Ecto neural progenitor cell (in vitro differentiated cells): ENCODE measurements around the gene OPA3.

ENCODE experiments used
- DNase-seq: peaks from one replicate; pipeline ENCODE4 v3.0.0-alpha.2; 2018; ENCODE audit warnings: low spot score

Gene OPA3

DNA sequence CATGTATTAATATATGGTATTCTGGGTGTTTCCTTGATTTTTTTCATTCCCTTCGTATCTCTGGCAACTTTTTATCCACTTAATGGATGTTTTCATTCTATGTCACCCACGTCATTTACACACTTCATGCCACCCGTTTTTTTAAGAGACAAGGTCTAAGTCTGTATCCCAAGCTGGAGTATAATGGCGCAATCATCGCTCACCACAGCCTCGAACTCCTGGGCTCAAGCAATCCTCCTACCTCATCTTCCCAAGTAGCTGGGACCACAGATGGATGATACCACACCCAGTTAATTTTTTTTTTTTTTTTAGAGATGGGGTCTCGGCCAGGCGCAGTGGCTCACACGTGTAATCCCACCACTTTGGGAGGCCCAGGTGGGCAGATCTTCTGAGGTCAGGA, 80.7 kb downstream of the OPA3 start:
- no peak for DNase-seq

- no peak for DNase-seq
Measured at GRCh38 chr19:45502111-45502510, 82.5 kb downstream of the OPA3 start.

DNA sequence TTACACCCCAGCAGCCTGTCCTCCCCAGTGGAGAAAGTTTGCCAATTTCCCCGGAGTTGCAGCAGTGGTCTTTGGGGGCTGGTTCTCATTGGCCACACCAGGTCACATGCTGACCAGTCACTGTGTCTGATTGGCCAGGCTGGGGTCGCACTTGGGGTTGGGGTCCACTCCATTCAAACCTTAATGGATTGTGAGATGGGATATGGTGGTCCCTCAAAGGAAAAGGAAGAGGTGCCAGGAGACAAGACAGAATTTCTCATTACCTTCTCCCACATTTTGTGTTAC, 82.9 kb downstream of the OPA3 start:
- DNase-seq: no peak

DNA sequence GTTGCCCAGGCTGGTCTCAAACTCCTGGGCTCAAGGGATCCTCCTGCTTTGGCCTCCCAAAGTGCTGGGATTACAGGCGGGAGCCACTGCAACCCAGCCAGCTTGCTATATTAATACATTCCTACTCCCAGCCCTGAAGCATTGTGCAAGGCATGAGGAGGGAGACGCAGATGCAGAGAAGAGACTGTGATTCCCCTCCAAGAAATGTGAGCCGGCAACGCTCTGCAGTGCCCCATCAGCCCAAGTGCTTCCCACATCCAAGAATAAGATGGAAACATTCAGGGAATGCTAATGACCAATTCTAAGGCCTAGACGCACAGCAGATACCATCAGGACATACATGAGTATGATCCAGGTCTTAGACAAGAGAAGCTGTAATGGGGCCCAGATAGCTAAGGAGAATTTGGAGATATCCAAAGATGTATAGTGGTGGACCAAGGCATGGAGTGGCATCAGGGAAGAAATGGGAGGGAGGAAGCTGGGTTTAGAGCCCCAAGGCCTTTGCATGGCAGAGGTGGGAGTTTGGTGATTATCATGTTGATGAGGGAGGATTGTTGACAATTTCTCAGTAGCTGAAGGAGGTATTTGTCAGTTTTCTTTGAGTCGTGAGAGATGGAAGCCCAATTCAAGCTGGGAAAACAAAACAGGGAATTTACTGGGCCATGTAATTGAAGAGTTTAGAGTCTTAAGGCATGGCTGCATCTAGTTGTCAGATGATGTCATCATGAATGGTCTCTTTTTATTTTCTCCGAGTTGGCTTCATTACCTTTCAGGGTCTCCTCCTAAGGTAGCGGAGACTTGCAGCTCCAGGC, 83.5 kb downstream of the OPA3 start:
- DNase-seq: no peak

- peak; percentile 83 for DNase-seq
Measured at GRCh38 chr19:45499196-45500180, 85.1 kb downstream of the OPA3 start.

GRCh38 chr19:45498411-45499195, 86.0 kb downstream of the OPA3 start, which contains the start of gene PPM1N:
TSS of gene PPM1N (plus strand) at chr19:45498443. CDS start at chr19:45498473, 30 bp downstream.
- DNase-seq: peak; percentile 72

DNA sequence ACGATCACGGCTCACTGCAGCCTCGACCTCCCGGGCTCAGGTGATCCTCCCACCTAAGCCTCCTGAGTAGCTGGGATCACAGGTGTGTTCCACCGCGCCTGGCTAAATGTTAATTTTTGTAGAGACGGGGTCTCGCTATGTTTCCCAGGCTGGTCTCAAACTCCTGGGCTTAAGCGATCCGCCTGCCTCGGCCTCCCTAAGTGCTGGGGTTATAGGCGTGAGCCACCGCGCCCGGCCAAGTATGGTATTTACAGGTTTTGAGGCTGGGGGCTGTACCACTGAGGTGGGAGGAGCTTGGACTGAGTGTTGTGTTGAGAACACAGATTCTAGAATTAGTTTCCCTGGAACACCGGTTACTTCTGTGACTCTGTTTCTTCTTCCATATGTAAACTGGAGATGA, 86.8 kb downstream of the OPA3 start:
- no peak for DNase-seq

GRCh38 chr19:45496349-45496953, 88.2 kb downstream of the OPA3 start:
- peak; percentile 86 for DNase-seq

DNA sequence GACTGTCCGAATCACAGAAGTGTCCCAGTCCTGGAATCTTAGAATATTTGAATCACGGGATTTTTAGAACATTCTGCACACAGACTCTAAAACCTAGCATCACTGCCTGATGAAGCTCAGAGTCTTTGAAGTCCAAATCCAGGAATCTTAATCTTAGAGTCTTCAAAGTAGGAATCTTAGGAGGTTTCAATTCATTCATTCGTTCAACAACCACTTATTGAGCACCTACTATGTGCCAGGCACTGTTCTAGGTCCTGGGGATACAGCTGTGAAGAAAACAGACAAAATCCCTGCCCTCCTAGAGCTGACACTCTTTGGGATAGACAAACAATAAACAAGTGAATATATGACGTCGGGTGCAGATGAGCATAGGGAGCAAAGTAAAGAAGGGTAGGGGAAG, 89.4 kb downstream of the OPA3 start:
- DNase-seq: no peak

DNA sequence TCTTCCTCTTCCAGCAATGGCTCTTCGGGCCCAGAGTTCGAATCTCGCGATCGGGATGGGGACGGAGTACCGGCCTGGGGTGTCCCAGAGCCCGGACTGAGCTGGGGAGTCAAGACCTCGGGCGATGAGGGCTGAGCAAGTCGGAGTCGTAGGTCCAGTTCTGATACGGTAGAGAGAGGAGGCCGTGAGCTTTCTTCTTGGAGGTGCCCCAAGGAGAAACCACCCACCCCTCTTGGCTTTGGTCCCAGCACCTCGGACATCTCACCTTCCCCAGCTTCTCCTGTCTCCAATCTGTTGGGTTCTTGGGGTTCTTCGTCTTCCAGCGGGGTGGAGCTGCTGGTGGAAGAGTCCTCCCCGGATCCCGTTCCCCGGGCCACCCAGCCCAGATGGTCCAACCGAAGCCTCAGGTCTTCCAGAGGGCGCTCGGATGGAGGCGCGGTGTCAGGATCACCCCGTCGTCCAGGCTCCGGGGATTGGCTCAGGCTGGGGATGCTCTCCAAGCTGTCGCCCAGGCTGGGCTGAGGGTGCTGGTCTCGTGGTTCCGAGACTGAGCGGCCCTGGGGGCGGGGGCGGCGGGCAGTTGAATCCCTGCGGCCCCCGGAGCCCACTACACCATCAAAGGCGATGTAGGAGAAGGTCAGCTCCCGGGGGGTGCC, 90.2 kb downstream of the OPA3 start:
- DNase-seq: no peak

DNA sequence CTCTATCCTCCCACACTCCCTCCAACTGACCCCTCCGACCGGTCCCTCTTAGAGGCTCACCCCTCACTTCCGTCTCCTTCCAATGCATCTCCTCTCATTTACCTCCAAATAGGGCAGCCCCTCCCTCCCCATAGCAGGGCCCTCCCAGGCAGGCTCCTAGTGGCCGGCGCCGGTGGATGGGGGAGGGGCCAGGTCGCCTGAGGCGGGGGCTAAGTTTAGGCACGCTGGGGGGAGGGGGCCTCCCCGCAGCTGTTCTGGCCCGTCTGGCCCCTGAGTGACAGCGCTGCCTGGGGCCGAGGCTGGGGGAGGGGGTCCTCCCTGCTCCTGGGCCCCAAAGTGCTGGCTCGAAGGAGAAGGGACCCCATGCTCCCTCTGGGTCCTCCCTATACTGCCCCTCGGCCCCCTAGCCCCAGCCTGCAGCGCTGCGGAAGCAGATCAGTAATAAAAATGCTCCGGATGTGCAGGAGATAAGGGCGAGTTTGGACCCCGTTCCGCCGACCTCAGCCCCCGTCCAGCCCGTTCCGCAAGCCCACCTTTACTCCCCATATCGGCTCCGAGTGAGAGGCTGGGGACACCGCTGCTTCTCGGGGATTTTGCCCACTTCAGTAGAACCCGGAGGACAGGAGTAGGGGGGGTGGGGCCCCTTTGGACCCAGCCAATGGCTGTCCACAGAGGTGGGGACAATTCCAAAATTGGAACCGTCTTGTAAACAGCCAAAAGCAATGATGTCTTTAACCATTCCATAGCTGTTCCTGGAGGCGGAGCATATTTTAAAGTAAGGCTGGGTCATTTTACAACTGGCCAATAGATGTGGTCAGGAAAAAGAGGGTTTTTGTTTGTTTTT, 91.8 kb downstream of the OPA3 start:
- peak; percentile 82 for DNase-seq

GRCh38 chr19:45492137-45492626, 92.4 kb downstream of the OPA3 start:
- DNase-seq: no peak

- DNase-seq: no peak
Measured at GRCh38 chr19:45489216-45489855, 95.3 kb downstream of the OPA3 start.

DNA sequence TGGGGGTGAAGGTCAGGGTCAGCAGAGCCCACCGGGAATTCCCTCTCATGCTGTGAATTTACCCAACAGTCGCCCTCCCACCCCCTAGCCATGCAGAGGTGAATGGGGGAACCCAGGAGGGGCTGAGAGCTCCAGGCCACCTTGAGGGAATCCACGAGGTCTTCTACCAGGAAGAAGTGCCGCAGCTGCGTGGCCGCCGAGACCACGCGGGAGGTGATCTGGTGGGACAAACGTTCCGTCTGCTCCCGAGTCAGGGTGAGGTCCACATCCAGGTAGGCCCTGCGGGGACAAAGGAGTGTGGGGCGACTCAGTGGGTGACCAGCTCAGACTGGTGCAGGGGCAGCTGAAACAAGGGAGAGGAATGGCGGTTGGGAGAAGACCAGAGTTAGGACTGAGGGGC, 95.9 kb downstream of the OPA3 start:
- DNase-seq: no peak

GRCh38 chr19:45485305-45486077, 99.1 kb downstream of the OPA3 start:
- DNase-seq: peak; percentile 98

DNA sequence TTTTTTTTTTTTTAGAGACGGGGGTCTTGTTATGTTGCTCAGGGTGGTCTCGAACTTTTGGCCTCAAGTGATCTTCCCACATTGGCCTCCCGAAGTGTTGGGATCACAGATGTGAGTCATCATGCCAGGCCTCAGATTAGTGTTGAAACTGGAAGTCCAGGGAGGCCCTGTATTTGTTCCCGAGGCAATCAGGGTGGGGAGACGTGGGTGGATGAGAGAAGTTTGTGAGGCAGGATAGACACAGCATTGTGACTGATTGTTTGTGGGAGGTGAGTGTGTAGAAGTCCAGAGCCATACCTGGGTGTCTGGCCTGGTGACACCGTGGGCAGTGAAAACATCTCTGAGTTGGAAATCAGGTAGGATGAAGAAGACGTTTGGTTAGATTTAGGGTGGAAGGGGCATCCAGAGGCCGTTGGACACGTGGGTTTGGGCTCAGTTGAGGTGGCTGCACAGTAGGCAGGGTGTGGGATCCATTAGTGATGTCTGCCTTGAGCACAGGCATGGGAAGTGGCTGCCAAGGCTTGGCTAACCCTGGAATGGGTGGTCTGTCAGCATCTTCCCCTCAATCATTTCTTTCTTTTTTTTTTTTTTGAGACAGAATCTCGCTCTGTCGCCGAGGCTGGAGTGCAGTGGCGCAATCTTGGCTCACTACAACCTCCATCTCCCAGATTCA, 100.2 kb downstream of the OPA3 start:
- DNase-seq: no peak

GRCh38 chr19:45483033-45483432, 101.6 kb downstream of the OPA3 start:
- no peak for DNase-seq
